ENCODE measurements around the gene MPV17L2.

- no peak for TF ChIP-seq ARNTL (CRISPR knock-in tag; IDR thresholded peaks at IDR 0.05; ENCODE audit: borderline replicate concordance, low read depth)
- TF ChIP-seq ISL1 (CRISPR knock-in tag; IDR thresholded peaks at IDR 0.05) = no peak
- no peak for TF ChIP-seq PATZ1 (CRISPR knock-in tag; IDR thresholded peaks at IDR 0.05; ENCODE audit: borderline replicate concordance)
- no peak for TF ChIP-seq PPARA (CRISPR knock-in tag; IDR thresholded peaks at IDR 0.05; ENCODE audit: borderline replicate concordance)
- no peak for TF ChIP-seq CSDC2 (CRISPR knock-in tag; IDR thresholded peaks at IDR 0.05)
- TF ChIP-seq, protein P1, sequence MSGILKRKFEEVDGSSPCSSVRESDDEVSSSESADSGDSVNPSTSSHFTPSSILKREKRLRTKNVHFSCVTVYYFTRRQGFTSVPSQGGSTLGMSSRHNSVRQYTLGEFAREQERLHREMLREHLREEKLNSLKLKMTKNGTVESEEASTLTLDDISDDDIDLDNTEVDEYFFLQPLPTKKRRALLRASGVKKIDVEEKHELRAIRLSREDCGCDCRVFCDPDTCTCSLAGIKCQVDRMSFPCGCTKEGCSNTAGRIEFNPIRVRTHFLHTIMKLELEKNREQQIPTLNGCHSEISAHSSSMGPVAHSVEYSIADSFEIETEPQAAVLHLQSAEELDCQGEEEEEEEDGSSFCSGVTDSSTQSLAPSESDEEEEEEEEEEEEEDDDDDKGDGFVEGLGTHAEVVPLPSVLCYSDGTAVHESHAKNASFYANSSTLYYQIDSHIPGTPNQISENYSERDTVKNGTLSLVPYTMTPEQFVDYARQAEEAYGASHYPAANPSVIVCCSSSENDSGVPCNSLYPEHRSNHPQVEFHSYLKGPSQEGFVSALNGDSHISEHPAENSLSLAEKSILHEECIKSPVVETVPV (CRISPR knock-in tag; IDR thresholded peaks at IDR 0.05) = no peak
- TF ChIP-seq BACH2 (CRISPR knock-in tag; IDR thresholded peaks at IDR 0.05; ENCODE audit: borderline replicate concordance) = no peak
- TF ChIP-seq, protein P2, sequence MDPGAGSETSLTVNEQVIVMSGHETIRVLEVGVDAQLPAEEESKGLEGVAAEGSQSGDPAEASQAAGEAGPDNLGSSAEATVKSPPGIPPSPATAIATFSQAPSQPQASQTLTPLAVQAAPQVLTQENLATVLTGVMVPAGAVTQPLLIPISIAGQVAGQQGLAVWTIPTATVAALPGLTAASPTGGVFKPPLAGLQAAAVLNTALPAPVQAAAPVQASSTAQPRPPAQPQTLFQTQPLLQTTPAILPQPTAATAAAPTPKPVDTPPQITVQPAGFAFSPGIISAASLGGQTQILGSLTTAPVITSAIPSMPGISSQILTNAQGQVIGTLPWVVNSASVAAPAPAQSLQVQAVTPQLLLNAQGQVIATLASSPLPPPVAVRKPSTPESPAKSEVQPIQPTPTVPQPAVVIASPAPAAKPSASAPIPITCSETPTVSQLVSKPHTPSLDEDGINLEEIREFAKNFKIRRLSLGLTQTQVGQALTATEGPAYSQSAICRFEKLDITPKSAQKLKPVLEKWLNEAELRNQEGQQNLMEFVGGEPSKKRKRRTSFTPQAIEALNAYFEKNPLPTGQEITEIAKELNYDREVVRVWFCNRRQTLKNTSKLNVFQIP (CRISPR knock-in tag; IDR thresholded peaks at IDR 0.05; ENCODE audit: borderline replicate concordance, low read depth) = no peak
Observed at GRCh38 chr19:18173572-18174288, 19.3 kb upstream of the MPV17L2 start, which contains the start of gene IFI30.
